ENCODE data around the gene TM4SF5. TPM values are rescaled to one million over a fixed set of nuclear protein-coding genes. Genes with fewer than 3 reads are reported as not detected.

TM4SF5 gene
- total RNA-seq, 1 donor from 2014 or later, result not detected

DNA sequence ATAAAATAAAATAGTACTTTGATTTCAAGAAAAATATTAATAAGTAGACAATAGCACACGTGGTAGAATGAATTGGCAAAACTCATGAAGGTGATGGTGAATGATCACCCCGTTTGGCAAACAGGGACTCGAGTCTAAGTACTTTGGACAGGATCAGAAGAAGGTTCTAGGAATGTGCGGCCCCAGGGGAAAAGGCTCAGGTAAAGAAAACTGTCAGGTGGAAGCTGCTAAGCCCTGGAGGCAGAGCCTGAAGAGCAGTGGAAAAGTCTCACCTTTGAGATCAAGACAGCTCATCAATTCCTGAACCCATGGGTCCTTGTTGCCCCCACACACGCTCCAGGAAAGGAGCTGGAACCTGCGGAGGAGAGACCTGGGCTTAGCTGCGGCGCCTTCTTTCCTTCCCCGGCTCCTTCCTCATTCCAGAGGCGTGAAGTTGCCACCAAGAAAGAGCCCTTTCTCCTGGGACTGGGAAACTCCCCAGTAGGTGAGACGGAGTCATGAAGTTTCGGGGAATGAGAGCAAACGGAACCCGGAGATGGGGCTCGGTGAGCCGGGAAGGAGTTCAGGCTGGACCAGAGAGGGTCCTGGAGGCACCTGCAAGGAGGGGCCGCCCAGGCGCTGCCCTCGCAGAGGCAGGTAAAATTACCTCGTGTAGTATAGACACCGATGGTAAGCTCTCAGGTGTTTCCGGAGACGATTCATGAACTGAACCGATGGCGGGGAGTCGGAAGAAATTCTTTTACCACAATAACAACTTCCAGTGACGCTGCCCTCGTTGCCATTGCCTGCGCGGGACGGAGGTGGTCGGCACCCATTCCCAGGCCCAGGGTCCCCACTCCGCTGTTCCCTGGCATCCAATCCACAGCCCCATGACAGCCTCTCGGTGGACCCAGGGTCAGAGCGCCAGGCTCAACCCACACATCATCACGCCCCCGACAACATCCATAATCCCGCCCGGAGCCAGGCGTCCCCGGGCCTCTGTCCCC, 33.3 kb upstream of the TM4SF5 start:
- H3K9ac ChIP-seq (ENCODE audit: low read depth in 1 of 3, low read length in 3 of 3), result peak overlapping the region in 2 of 3 donors; percentile 55 to 76
- H3K4me1 ChIP-seq (ENCODE audit: control insufficient read depth in 3 of 3, insufficient read depth in 3 of 3, low read length in 3 of 3), result peaks cover 12 to 28% (median 17%) of the 10 kb centered on the region in 3 donors
- H3K9me3 ChIP-seq (ENCODE audit: control insufficient read depth in 3 of 3, low read length in 3 of 3), result no peaks in the 10 kb centered on the region
- H3K36me3 ChIP-seq (ENCODE audit: control insufficient read depth in 3 of 3, insufficient read depth in 3 of 3, low read length in 3 of 3), result peaks cover 0 to 6% (median 2%) of the 10 kb centered on the region in 3 donors
- H3K27ac ChIP-seq (ENCODE audit: low read depth, low read length), result no peak overlapping the region
- peaks cover 18 to 34% (median 23%) of the 10 kb centered on the region in 3 donors for H3K27me3 ChIP-seq (ENCODE audit: control insufficient read depth in 3 of 3, insufficient read depth in 3 of 3, low read length in 3 of 3)
- peak overlapping the region; percentile 57 to 77 (median 63) for H3K4me3 ChIP-seq (ENCODE audit: low read length in 3 of 3)

DNA sequence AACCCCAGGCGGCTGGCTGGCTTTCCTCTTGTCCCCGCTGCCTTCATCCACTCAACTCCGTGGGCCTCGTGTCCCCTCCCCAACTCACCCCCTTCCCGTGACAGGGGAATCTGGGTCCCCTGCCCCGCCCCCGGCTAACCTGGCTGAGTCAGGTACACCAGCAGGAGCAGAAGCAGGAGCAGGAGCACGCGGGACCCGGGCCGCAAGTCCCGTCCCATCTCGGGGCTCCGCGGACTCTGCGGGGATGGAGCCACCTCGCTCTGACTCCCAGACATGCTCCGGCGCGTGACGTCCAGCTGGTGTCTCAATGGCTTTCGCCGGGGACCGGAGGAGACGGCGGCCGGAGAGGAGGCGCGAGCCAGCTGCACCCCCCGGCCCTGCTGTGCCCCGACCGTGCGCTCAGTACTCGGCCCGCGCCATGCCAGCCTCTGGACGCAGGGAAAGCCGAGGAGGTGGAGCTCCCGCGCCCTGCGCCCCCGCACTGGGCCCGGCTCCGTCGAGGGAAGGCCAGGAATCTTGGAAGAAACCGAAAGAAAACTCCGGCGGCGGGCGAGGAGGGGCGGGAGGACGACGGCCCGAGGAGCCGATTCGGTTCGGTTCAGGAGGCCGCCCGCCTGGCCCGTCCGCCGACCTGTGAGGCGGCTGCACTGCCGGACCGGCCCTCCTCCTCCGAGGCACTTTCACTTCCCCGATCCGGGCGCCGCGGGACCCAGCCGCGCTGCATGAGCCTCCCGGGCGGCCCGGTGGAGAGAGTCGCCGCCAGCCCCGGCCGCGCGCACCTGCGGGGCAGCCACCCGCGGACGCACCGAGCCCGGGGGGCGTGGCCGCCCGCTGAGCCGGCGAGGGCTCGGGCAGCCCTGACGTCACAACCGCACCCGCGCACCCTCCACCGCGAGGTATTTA, 32.3 kb upstream of the TM4SF5 start, which contains the start of the genes CXCL16 and ZMYND15:
Gene CXCL16, minus strand, starts transcription at position 807 of the 903 bp plus-strand sequence. Its CDS starts 589 bp downstream, at position 218.
Gene ZMYND15, plus strand, starts transcription at position 712 of the 903 bp plus-strand sequence. CDS start 716 bp downstream, outside the sequence.
- Histone ChIP-seq H3K36me3 (ENCODE audit: control insufficient read depth in 3 of 3, insufficient read depth in 3 of 3, low read length in 3 of 3) (peaks cover 0 to 2% (median 0%) of the 10 kb centered on the region in 3 donors), H3K27ac (ENCODE audit: low read depth, low read length) (no peak within 1 kb of the TSS), H3K4me1 (ENCODE audit: control insufficient read depth in 3 of 3, insufficient read depth in 3 of 3, low read length in 3 of 3) (peaks cover 12 to 28% (median 17%) of the 10 kb centered on the region in 3 donors), H3K27me3 (ENCODE audit: control insufficient read depth in 3 of 3, insufficient read depth in 3 of 3, low read length in 3 of 3) (peaks cover 27 to 44% (median 31%) of the 10 kb centered on the region in 3 donors), H3K9me3 (ENCODE audit: control insufficient read depth in 3 of 3, low read length in 3 of 3) (no peaks in the 10 kb centered on the region), H3K9ac (ENCODE audit: low read depth in 1 of 3, low read length in 3 of 3) (peak within 1 kb of the TSS; percentile 55 to 76 (median 63)), H3K4me3 (ENCODE audit: low read length in 3 of 3) (peak within 1 kb of the TSS; percentile 57 to 77 (median 63))

DNA sequence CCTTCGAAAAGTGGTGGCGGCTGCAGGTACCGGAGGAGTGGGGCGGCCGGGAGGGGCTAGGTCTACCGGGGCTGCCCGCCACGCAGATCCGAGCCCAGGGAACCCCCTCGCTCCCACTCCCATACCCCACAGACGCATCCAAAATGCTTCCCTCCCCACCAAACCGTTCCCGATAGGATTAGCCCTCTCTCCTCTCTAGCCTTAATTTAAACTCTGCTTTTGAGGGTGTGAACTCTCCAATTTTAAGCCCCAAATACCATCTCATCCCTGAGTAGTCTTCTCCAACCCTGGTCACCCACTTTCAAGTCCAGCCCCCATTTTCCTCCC, 31.7 kb upstream of the TM4SF5 start:
- Histone ChIP-seq H3K36me3 (ENCODE audit: control insufficient read depth in 3 of 3, insufficient read depth in 3 of 3, low read length in 3 of 3) (no peaks in the 10 kb centered on the region), H3K9me3 (ENCODE audit: control insufficient read depth in 3 of 3, low read length in 3 of 3) (no peaks in the 10 kb centered on the region), H3K4me1 (ENCODE audit: control insufficient read depth in 3 of 3, insufficient read depth in 3 of 3, low read length in 3 of 3) (peaks cover 12 to 23% (median 17%) of the 10 kb centered on the region in 3 donors), H3K27ac (ENCODE audit: low read depth, low read length) (no peak overlapping the region), H3K27me3 (ENCODE audit: control insufficient read depth in 3 of 3, insufficient read depth in 3 of 3, low read length in 3 of 3) (peaks cover 33 to 50% (median 37%) of the 10 kb centered on the region in 3 donors), H3K9ac (ENCODE audit: low read depth in 1 of 3, low read length in 3 of 3) (peak overlapping the region in 2 of 3 donors; percentile 55 to 76), H3K4me3 (ENCODE audit: low read length in 3 of 3) (peak overlapping the region; percentile 56 to 77 (median 63))

DNA sequence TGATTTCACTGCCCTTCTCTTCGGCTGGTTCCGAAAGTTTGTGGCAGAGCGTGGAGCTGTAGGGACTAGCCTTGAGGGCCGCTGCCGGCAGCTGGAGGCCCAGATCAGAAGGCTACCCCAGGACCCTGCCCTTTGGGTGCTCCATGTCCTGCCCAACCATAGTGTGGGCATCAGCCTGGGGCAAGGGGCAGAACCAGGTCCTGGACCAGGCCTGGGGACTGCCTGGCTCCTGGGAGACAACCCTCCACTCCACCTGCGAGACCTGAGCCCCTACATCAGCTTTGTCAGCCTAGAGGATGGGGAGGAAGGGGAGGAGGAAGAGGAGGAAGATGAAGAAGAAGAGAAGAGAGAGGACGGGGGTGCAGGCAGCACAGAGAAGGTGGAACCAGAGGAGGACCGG, 31.1 kb upstream of the TM4SF5 start:
- H3K27me3 ChIP-seq (ENCODE audit: control insufficient read depth in 3 of 3, insufficient read depth in 3 of 3, low read length in 3 of 3), result peaks cover 39 to 54% (median 42%) of the 10 kb centered on the region in 3 donors
- no peak overlapping the region for H3K9ac ChIP-seq (ENCODE audit: low read depth in 1 of 3, low read length in 3 of 3)
- peaks cover 12 to 23% (median 17%) of the 10 kb centered on the region in 3 donors for H3K4me1 ChIP-seq (ENCODE audit: control insufficient read depth in 3 of 3, insufficient read depth in 3 of 3, low read length in 3 of 3)
- H3K9me3 ChIP-seq (ENCODE audit: control insufficient read depth in 3 of 3, low read length in 3 of 3), result no peaks in the 10 kb centered on the region
- no peak overlapping the region for H3K4me3 ChIP-seq (ENCODE audit: low read length in 3 of 3)
- H3K36me3 ChIP-seq (ENCODE audit: control insufficient read depth in 3 of 3, insufficient read depth in 3 of 3, low read length in 3 of 3), result no peaks in the 10 kb centered on the region
- H3K27ac ChIP-seq (ENCODE audit: low read depth, low read length), result no peak overlapping the region

DNA sequence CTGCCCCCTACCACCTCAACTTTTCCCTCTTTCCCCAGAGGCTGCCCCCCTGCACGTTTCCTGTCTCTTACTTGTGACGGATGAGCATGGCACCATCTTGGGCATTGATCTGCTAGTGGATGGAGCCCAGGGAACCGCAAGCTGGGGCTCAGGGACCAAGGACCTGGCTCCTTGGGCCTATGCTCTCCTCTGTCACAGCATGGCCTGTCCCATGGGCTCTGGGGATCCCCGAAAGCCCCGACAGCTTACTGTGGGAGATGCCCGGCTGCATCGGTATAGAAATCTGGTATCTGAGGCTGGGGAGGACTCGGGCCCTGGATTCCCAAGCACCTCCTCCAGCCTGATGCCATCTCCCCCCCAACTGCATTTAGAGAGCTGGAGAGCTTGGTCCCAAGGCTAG, 30.1 kb upstream of the TM4SF5 start:
- Histone ChIP-seq H3K9me3 (ENCODE audit: control insufficient read depth in 3 of 3, low read length in 3 of 3) (no peaks in the 10 kb centered on the region), H3K4me1 (ENCODE audit: control insufficient read depth in 3 of 3, insufficient read depth in 3 of 3, low read length in 3 of 3) (peaks cover 10 to 17% (median 14%) of the 10 kb centered on the region in 3 donors), H3K27me3 (ENCODE audit: control insufficient read depth in 3 of 3, insufficient read depth in 3 of 3, low read length in 3 of 3) (peaks cover 39 to 57% (median 43%) of the 10 kb centered on the region in 3 donors), H3K9ac (ENCODE audit: low read depth in 1 of 3, low read length in 3 of 3) (no peak overlapping the region), H3K36me3 (ENCODE audit: control insufficient read depth in 3 of 3, insufficient read depth in 3 of 3, low read length in 3 of 3) (no peaks in the 10 kb centered on the region), H3K4me3 (ENCODE audit: low read length in 3 of 3) (no peak overlapping the region), H3K27ac (ENCODE audit: low read depth, low read length) (no peak overlapping the region)

DNA sequence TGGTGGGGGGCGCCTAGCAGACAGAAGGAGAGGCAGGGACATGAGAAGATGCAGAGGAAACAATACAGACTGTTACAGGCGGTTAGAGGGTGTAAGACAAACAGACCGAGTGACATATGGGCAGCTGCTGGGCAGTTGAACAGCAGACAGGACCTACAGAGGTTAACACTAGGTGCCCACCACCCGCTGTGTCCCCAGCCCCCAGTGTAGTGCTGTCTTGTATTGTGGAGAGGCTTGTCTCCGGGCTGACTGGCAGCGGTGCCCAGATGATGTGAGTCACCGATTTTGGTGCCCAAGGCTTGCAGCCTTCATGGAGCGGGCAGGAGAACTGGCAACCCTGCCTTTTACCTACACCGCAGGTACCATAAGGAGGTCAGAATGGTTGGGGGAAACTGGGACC, 29.6 kb upstream of the TM4SF5 start:
- Histone ChIP-seq H3K27ac (ENCODE audit: low read depth, low read length) (no peak overlapping the region), H3K36me3 (ENCODE audit: control insufficient read depth in 3 of 3, insufficient read depth in 3 of 3, low read length in 3 of 3) (no peaks in the 10 kb centered on the region), H3K27me3 (ENCODE audit: control insufficient read depth in 3 of 3, insufficient read depth in 3 of 3, low read length in 3 of 3) (peaks cover 39 to 58% (median 42%) of the 10 kb centered on the region in 3 donors), H3K4me3 (ENCODE audit: low read length in 3 of 3) (no peak overlapping the region), H3K4me1 (ENCODE audit: control insufficient read depth in 3 of 3, insufficient read depth in 3 of 3, low read length in 3 of 3) (peaks cover 10 to 17% (median 14%) of the 10 kb centered on the region in 3 donors), H3K9ac (ENCODE audit: low read depth in 1 of 3, low read length in 3 of 3) (no peak overlapping the region), H3K9me3 (ENCODE audit: control insufficient read depth in 3 of 3, low read length in 3 of 3) (no peaks in the 10 kb centered on the region)

DNA sequence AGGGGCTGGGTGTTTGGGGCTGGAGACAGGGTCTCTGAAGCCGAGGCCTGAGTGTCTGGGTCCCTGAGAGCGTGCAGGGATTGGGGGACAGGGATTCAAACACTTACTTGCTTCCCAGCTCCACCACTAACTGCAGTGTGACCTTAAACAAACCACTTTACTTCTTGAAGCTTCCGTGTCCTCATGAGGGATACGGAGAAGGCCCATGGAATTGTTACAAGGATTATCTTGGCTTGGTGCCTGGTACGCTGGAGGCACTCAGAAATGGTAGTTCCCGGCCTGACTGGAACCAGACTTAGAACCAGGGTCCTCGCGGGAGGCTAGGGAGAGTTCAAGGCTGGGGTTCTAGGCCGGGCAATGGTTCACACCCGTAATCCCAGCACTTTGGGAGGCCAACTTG, 29.1 kb upstream of the TM4SF5 start:
- Histone ChIP-seq H3K36me3 (ENCODE audit: control insufficient read depth in 3 of 3, insufficient read depth in 3 of 3, low read length in 3 of 3) (no peaks in the 10 kb centered on the region), H3K27ac (ENCODE audit: low read depth, low read length) (no peak overlapping the region), H3K4me1 (ENCODE audit: control insufficient read depth in 3 of 3, insufficient read depth in 3 of 3, low read length in 3 of 3) (peaks cover 10 to 17% (median 14%) of the 10 kb centered on the region in 3 donors), H3K27me3 (ENCODE audit: control insufficient read depth in 3 of 3, insufficient read depth in 3 of 3, low read length in 3 of 3) (peaks cover 39 to 58% (median 42%) of the 10 kb centered on the region in 3 donors), H3K9me3 (ENCODE audit: control insufficient read depth in 3 of 3, low read length in 3 of 3) (no peaks in the 10 kb centered on the region), H3K9ac (ENCODE audit: low read depth in 1 of 3, low read length in 3 of 3) (no peak overlapping the region), H3K4me3 (ENCODE audit: low read length in 3 of 3) (no peak overlapping the region)

DNA sequence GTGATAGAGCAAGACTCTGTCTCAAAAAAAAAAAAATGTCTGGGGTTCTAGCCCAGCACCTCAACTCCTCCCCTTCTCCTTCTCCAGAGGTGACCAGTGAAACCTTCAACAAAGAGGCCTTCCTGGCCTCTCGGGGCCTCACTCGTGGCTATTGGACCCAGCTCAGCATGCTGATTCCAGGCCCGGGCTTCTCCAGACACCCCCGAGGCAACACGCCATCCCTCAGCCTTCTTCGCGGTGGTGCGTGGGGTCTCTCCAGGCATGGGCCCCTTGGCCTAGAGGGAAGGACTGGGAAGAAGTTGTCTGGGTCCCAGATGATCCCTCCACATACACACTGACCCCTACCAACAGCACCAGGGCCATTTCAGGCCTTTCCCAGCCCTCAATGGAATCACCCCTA, 28.5 kb upstream of the TM4SF5 start:
- Histone ChIP-seq H3K27ac (ENCODE audit: low read depth, low read length) (no peak overlapping the region), H3K9me3 (ENCODE audit: control insufficient read depth in 3 of 3, low read length in 3 of 3) (no peaks in the 10 kb centered on the region), H3K4me3 (ENCODE audit: low read length in 3 of 3) (no peak overlapping the region), H3K9ac (ENCODE audit: low read depth in 1 of 3, low read length in 3 of 3) (no peak overlapping the region), H3K36me3 (ENCODE audit: control insufficient read depth in 3 of 3, insufficient read depth in 3 of 3, low read length in 3 of 3) (no peaks in the 10 kb centered on the region), H3K27me3 (ENCODE audit: control insufficient read depth in 3 of 3, insufficient read depth in 3 of 3, low read length in 3 of 3) (peaks cover 37 to 58% (median 40%) of the 10 kb centered on the region in 3 donors), H3K4me1 (ENCODE audit: control insufficient read depth in 3 of 3, insufficient read depth in 3 of 3, low read length in 3 of 3) (peaks cover 9 to 18% (median 14%) of the 10 kb centered on the region in 3 donors)

DNA sequence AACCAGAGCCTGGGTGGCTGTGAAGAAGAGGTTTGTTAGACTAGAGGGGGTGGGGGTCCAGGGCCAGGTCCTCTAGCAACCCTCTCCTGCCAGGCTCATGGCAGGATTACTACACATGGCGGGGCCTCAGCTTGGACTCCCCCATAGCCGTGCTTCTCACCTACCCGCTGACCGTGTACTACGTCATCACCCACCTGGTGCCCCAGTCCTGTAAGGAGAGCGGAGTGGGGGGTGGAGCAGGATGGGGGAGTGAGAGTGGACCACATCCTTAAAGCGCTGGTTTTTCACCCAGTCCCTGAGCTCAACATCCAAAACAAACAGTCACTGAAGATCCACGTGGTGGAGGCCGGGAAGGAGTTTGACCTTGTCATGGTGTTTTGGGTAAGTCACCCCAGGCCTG, 27.8 kb upstream of the TM4SF5 start:
- Histone ChIP-seq H3K27me3 (ENCODE audit: control insufficient read depth in 3 of 3, insufficient read depth in 3 of 3, low read length in 3 of 3) (peaks cover 36 to 57% (median 40%) of the 10 kb centered on the region in 3 donors), H3K9ac (ENCODE audit: low read depth in 1 of 3, low read length in 3 of 3) (no peak overlapping the region)

More for the DNA sequence above, 27.8 kb upstream of the TM4SF5 start:
- Histone ChIP-seq H3K27ac (ENCODE audit: low read depth, low read length) (no peak overlapping the region), H3K4me3 (ENCODE audit: low read length in 3 of 3) (no peak overlapping the region), H3K36me3 (ENCODE audit: control insufficient read depth in 3 of 3, insufficient read depth in 3 of 3, low read length in 3 of 3) (no peaks in the 10 kb centered on the region), H3K9me3 (ENCODE audit: control insufficient read depth in 3 of 3, low read length in 3 of 3) (no peaks in the 10 kb centered on the region), H3K4me1 (ENCODE audit: control insufficient read depth in 3 of 3, insufficient read depth in 3 of 3, low read length in 3 of 3) (peaks cover 3 to 13% (median 9%) of the 10 kb centered on the region in 3 donors)
